Measurements from ENCODE around the gene ARHGAP36. TPM values are rescaled to one million over a fixed set of nuclear protein-coding genes. Genes with fewer than 3 reads are reported as not detected.

The ARHGAP36 gene
- total and polyA plus RNA-seq, 2 of the 8 experiments (the other 6 are each of a cell fraction or from before 2014, with no cell fraction given): 0.32 to 0.38 TPM

DNA sequence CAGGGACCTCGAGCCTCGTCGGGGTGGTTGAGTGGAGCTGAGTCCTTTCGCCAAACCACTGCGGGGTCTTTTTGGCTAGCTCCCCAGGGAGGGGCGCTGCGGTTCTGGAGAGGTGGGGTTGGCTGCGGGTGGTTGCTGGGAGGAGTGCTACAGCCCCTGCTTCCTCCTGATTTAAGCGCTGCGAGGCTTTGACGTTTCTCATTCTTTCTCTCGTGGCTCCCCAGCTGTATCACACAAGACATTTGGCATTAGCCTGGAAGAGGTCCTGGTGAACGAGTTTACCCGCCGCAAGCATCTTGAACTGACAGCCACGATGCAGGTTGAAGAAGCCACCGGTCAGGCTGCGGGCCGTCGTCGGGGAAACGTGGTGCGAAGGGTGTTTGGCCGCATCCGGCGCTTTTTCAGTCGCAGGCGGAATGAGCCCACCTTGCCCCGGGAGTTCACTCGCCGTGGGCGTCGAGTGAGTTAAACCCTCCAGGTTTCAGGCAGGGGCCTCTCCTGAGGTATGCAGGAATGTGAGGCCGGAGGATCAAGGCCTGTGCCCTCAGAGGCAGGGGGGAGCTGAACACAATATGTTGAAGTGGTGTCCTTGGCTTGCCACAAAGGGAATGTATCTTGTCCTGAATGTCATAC lies 25.5 kb downstream of the ARHGAP36 start:
- Histone ChIP-seq H3K79me2 (ENCODE audit: control insufficient read depth in 1 of 2, insufficient read depth in 2 of 2, low read length in 2 of 2) (no peaks in the 10 kb centered on the region), H3K36me3 (ENCODE audit: control insufficient read depth in 2 of 4, insufficient read depth in 4 of 4, low read length in 3 of 4) (no peaks in the 10 kb centered on the region), H2AK5ac (ENCODE audit: low read depth, low read length) (no peak overlapping the region), H3K4ac (replicated peaks; ENCODE audit: insufficient read length, low read depth, low read length) (no peak overlapping the region), H3K9ac (replicated peaks in 1 of 4; ENCODE audit: extremely low read depth in 1 of 4, low read depth in 3 of 4, low read length in 3 of 4) (no peak overlapping the region), H3K18ac (ENCODE audit: extremely low read depth, low read length) (no peak overlapping the region; the same call in 1 of the 2 replicates), H2AFZ (ENCODE audit: low read length) (no peak overlapping the region), H3K4me2 (ENCODE audit: insufficient read depth in 1 of 2, low read depth in 2 of 2, low read length in 2 of 2) (peak overlapping the region; percentile 79 to 92), H2BK5ac (ENCODE audit: low read depth, low read length) (no peak overlapping the region), H3K23ac (ENCODE audit: insufficient read length) (no peak overlapping the region), H3K27me3 (replicated peaks in 1 of 4; ENCODE audit: control insufficient read depth in 3 of 4, extremely low read depth in 1 of 4, insufficient read depth in 3 of 4, low read length in 3 of 4) (peaks cover 29 to 58% (median 50%) of the 10 kb centered on the region in 4 experiments), H3K4me3 (ENCODE audit: extremely low read depth in 1 of 4, insufficient read depth in 2 of 4, low read depth in 3 of 4, low read length in 4 of 4) (peak overlapping the region; percentile 10 to 63 (median 40); a peak in 5 of 8 replicates), H2BK20ac (ENCODE audit: low read length) (no peak overlapping the region), H3K23me2 (ENCODE audit: low read depth, low read length) (peaks cover 4% of the 10 kb centered on the region; the same call in 1 of the 2 replicates), H2BK12ac (ENCODE audit: low read depth, low read length) (no peak overlapping the region), H2BK120ac (replicated peaks; ENCODE audit: low read depth, low read length) (no peak overlapping the region), H3K79me1 (ENCODE audit: low read depth, low read length) (no peaks in the 10 kb centered on the region), H2BK15ac (ENCODE audit: low read length) (no peak overlapping the region), H3K56ac (replicated peaks; ENCODE audit: insufficient read length, low read depth, low read length) (no peak overlapping the region), H3K9me3 (ENCODE audit: insufficient read depth in 2 of 2, low read depth in 1 of 2, low read length in 1 of 2) (no peaks in the 10 kb centered on the region; a peak in 1 of 4 replicates), H3K14ac (ENCODE audit: insufficient read length) (no peak overlapping the region), H3K27ac (ENCODE audit: low read depth, low read length) (no peak overlapping the region), H4K5ac (ENCODE audit: insufficient read length, low read depth, low read length) (no peak overlapping the region), H4K8ac (ENCODE audit: extremely low read depth, insufficient read depth, low read length) (no peak overlapping the region), H4K20me1 (replicated peaks in 1 of 2; ENCODE audit: control insufficient read depth in 1 of 2, insufficient read depth in 2 of 2, low read length in 2 of 2) (no peaks in the 10 kb centered on the region), H4K91ac (replicated peaks; ENCODE audit: insufficient read length, low read length) (no peak overlapping the region), H3K4me1 (replicated peaks in 1 of 4; ENCODE audit: control insufficient read depth in 3 of 4, insufficient read depth in 4 of 4, low read length in 3 of 4) (peaks cover 0 to 8% (median 4%) of the 10 kb centered on the region in 4 experiments; a peak in 4 of 7 replicates)
- DNase-seq (ENCODE audit: low read depth in 1 of 2, low spot score in 2 of 2): no peak
- ChIA-PET CTCF (ENCODE audit: partially characterized antibody) (interaction anchor here (0.7 to 2.0 kb wide), 6 partner anchors 10 to 249 kb away, joined by 3 to 7 read pairs (median 4); no protein-coding TSS in a partner anchor), POLR2A (ENCODE audit: partially characterized antibody) (interaction anchor here (1.0 kb wide), 1 partner anchor 10 kb away, joined by 3 read pairs; no protein-coding TSS in a partner anchor)
- FAIRE-seq: no peak
- 3% methylated on average over 24 of the region's 34 CpGs; no CpG with 5 or more reads in 1 of the 2 experiments for whole genome bisulfite sequencing, 2 experiments (ENCODE audit: extremely low coverage in 1 of 2, insufficient coverage in 1 of 2, insufficient read length in 1 of 2, insufficient replicate concordance in 2 of 2, low coverage in 1 of 2, low lambda C conversion rate in 2 of 2, missing lambda C conversion rate in 1 of 2)
- no peak for TF ChIP-seq TAF1 (IDR thresholded peaks at IDR 0.05; ENCODE audit: low read depth, low read length)
- no peak for TF ChIP-seq ZNF274 (IDR thresholded peaks at IDR 0.05; ENCODE audit: borderline replicate concordance, extremely low read depth, low read length)
- TF ChIP-seq CEBPB (IDR thresholded peaks at IDR 0.05; ENCODE audit: low read depth, low read length): no peak
- TF ChIP-seq, protein P1, sequence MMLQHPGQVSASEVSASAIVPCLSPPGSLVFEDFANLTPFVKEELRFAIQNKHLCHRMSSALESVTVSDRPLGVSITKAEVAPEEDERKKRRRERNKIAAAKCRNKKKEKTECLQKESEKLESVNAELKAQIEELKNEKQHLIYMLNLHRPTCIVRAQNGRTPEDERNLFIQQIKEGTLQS (IDR thresholded peaks at IDR 0.05; ENCODE audit: insufficient read depth, low read depth, low read length): no peak
- TF ChIP-seq RAD21 (IDR thresholded peaks at IDR 0.05 in 1 of 2, conservative IDR thresholded peaks at IDR 0.05 in 1 of 2; ENCODE audit: low read depth in 2 of 2, low read length in 2 of 2): no peak
- TF ChIP-seq CBX5 (IDR thresholded peaks at IDR 0.05; ENCODE audit: low read depth, low read length): no peak
- no peak for TF ChIP-seq FOSL1 (IDR thresholded peaks at IDR 0.05; ENCODE audit: insufficient read depth, low read depth, low read length)
- TF ChIP-seq, protein P2, sequence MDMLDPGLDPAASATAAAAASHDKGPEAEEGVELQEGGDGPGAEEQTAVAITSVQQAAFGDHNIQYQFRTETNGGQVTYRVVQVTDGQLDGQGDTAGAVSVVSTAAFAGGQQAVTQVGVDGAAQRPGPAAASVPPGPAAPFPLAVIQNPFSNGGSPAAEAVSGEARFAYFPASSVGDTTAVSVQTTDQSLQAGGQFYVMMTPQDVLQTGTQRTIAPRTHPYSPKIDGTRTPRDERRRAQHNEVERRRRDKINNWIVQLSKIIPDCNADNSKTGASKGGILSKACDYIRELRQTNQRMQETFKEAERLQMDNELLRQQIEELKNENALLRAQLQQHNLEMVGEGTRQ (IDR thresholded peaks at IDR 0.05; ENCODE audit: low read length): no peak
- TF ChIP-seq EP300 (IDR thresholded peaks at IDR 0.05; ENCODE audit: borderline replicate concordance in 1 of 2, low read depth in 2 of 2, low read length in 2 of 2): no peak
- no peak for TF ChIP-seq KDM1A (IDR thresholded peaks at IDR 0.05; ENCODE audit: borderline replicate concordance, low read length)
